Adrenal gland (tissue), 12 donors: Measurements from ENCODE around the gene PTPRQ. TPM values are rescaled to one million over a fixed set of nuclear protein-coding genes. Genes with fewer than 3 reads are reported as not detected.

Experiments used
- DNase-seq, 7 donors: peaks; one replicate each; pipeline ENCODE4 v3.0.0-alpha.2; 2019 to 2020
- H3K27ac ChIP-seq, 5 donors: fragments of 200-600 bp; sonication (generic) in 4 of 5; 1 replicate in 3 of 5; 2 replicates in 2 of 5; pipeline versions ENCODE4 v1.5.1 to v1.8.0; 2016 to 2020; ENCODE audit warnings: mild to moderate bottlenecking in 1 of 5
- H3K27me3 ChIP-seq: fragments of 200-600 bp; 2 replicates; pipeline ENCODE4 v1.8.0; 2021
- H3K36me3 ChIP-seq, 2 donors: fragments of 200-600 bp; replicated peaks in 1 of 2; 1 replicate in 1 of 2; 2 replicates in 1 of 2; pipeline versions ENCODE4 v1.5.1 to v1.8.0; 2018 to 2022
- H3K4me1 ChIP-seq, 2 donors: fragments of 200-600 bp; replicated peaks in 1 of 2; 1 replicate in 1 of 2; 2 replicates in 1 of 2; pipeline versions ENCODE4 v1.5.1 to v1.8.0; 2018 to 2021
- H3K4me3 ChIP-seq, 4 donors: fragments of 200-600 bp; sonication (generic) in 3 of 4; one replicate each; pipeline ENCODE4 v1.5.1; 2016 to 2018
- H3K9me3 ChIP-seq, 3 donors: fragments of 200-600 bp; sonication (generic) in 1 of 3; replicated peaks in 1 of 3; 1 replicate in 2 of 3; 2 replicates in 1 of 3; pipeline versions ENCODE4 v1.5.1 to v1.8.0; 2016 to 2021
- POLR2A ChIP-seq, 2 donors: fragments of 450-650 bp; IDR thresholded peaks; one replicate each; pipeline ENCODE4 v1.6.1; 2017; ENCODE audit warnings: antibody characterized with exemption in 2 of 2, mild to moderate bottlenecking in 2 of 2, moderate library complexity in 1 of 2
- WGBS, 4 donors: extraction: QIAGEN DNeasy Blood & Tissue Kit in 2 of 4; methylation state at CpG; one replicate each; pipeline versions ENCODE4 v1.1.5 to v1.1.7; 2013 to 2017; 5-methylcytosine and 5-hydroxymethylcytosine counted together
- intact Hi-C, 2 donors: fragments of 100-400 bp; cut with DNase I; formaldehyde crosslinking; loops; one replicate each; pipeline versions ENCODE4 v1.14.1 to v1.15.0; 2022 to 2023
- polyA plus RNA-seq, 3 donors: library from polyadenylated mRNA; stranded (reverse); fragments of 200-250 nt in 2 of 3; fragments of 350-450 nt in 1 of 3; fragmentation: Illumina TruSeq in 1 of 3; extraction: RNeasy Lipid Tissue Mini Kit (QIAGEN cat#74804) in 1 of 3; gene quantifications; one replicate each; pipeline ENCODE4 v1.2.3, GENCODE V29; 2013 to 2014
- total RNA-seq, 9 donors: library from RNA; depleted of rRNA in 4 of 9; stranded (reverse); fragments of >200 nt in 4 of 9; fragments of 120-200 nt in 1 of 9; fragmentation: NEBNext Ultra II Directional in 1 of 9; extraction: Animal tissue kit (Norgen Biotek cat#: 25700) in 1 of 9; gene quantifications; one replicate each; pipeline versions ENCODE4 v1.1.0 to v1.2.4, GENCODE V29; 2013 to 2023
- TF ChIP-seq, protein P1 (sequence below), 6 experiments: fragments of 450-650 bp in 4 of 6; fragments of 200-600 bp in 2 of 6; sonication (generic) in 1 of 6; IDR thresholded peaks; 1 replicate in 5 of 6; 2 replicates in 1 of 6; pipeline versions ENCODE4 v1.5.1 to v1.8.0; 2016 to 2021; ENCODE audit warnings: antibody characterized with exemption in 6 of 6, mild to moderate bottlenecking in 2 of 6, moderate library complexity in 1 of 6
- donor health status: healthy with polysubstance abuse.
- donor health status: Bipolar disorder and iron deficiency.
- donor health status: DM: yes; HTN: yes; CAD: no.
- donor health status: DM: no; HTN: no; CAD: no.
- donor health status: DM: no; HTN: no; CAD: no.
- donor health status: DM: yes; HTN: yes; CAD: no.

Gene PTPRQ
- total and polyA plus RNA-seq, 12 donors, result under 0.01 to 0.27 (median 0.13) TPM; not detected in 2

- no peaks in the 10 kb centered on the region for H3K9me3 ChIP-seq
- H3K36me3 ChIP-seq, result no peaks in the 10 kb centered on the region
- no peak overlapping the region for H3K27ac ChIP-seq
- intact Hi-C loops, result no loop called here
- H3K4me1 ChIP-seq, result no peaks in the 10 kb centered on the region
- no peak for DNase-seq
- no peaks in the 10 kb centered on the region for H3K27me3 ChIP-seq
- no peak overlapping the region for H3K4me3 ChIP-seq
- TF ChIP-seq, protein P1, sequence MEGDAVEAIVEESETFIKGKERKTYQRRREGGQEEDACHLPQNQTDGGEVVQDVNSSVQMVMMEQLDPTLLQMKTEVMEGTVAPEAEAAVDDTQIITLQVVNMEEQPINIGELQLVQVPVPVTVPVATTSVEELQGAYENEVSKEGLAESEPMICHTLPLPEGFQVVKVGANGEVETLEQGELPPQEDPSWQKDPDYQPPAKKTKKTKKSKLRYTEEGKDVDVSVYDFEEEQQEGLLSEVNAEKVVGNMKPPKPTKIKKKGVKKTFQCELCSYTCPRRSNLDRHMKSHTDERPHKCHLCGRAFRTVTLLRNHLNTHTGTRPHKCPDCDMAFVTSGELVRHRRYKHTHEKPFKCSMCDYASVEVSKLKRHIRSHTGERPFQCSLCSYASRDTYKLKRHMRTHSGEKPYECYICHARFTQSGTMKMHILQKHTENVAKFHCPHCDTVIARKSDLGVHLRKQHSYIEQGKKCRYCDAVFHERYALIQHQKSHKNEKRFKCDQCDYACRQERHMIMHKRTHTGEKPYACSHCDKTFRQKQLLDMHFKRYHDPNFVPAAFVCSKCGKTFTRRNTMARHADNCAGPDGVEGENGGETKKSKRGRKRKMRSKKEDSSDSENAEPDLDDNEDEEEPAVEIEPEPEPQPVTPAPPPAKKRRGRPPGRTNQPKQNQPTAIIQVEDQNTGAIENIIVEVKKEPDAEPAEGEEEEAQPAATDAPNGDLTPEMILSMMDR (IDR thresholded peaks at IDR 0.05), result no peak
- TF ChIP-seq POLR2A (IDR thresholded peaks at IDR 0.05), result no peak
These were observed 145.0 kb downstream of the PTPRQ start for GRCh38 chr12:80589077-80589476.

DNA sequence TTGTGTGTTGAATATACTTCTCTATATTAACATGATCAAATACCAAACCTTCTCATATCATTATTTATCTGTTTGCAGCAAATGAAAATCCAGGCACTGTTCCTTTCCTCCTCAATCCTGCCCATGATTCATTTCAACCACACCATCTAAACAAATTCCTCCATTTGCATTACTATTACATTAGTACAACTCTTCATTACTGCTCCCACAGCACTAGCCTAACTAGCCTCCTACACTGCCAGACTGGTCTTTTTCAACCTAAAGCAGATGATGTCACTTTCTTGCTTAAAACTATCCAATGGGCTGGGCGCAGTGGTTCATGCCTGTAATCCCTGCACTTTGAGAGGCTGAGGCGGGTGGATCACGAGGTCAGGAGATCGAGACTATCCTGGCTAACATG lies 146.1 kb downstream of the PTPRQ start:
- H3K4me1 ChIP-seq, result no peaks in the 10 kb centered on the region
- no peak for DNase-seq
- no peak for TF ChIP-seq POLR2A (IDR thresholded peaks at IDR 0.05)
- TF ChIP-seq, protein P1 (IDR thresholded peaks at IDR 0.05), result no peak
- WGBS, 4 donors, result 90 to 97% (median 93%) methylated on average over 4 of the region's 4 CpGs
- H3K36me3 ChIP-seq, result no peaks in the 10 kb centered on the region
- H3K27ac ChIP-seq, result no peak overlapping the region
- no peaks in the 10 kb centered on the region for H3K27me3 ChIP-seq
- intact Hi-C loops, result loop anchor here (10.0 kb wide), 1 partner anchor 115 kb away; no protein-coding TSS in a partner anchor
- no peak overlapping the region for H3K4me3 ChIP-seq
- H3K9me3 ChIP-seq, result no peaks in the 10 kb centered on the region

DNA sequence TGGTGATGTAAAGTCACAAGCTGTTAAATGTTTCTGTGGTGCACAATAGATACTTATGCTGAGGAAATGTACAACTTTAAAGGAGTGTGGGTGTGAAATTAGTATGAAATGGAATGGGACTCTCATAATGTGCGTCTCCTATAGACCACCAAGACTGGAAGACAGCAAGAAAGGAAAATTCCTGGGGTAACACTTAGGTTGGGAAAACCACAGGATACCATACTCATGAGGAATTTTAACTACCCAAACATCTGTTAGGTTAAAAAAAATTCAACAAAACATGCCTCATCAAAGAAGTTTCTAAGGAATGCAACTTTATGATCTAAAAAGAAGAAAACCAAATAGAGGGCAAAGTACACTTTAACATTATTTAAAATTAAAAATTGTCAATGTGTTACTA lies 149.7 kb downstream of the PTPRQ start:
- WGBS, 4 donors, result 59 to 85% (median 75%) methylated on average over 1 of the region's 1 CpG
- H3K9me3 ChIP-seq, result no peaks in the 10 kb centered on the region
- intact Hi-C loops, result loop anchor here (10.0 kb wide), 1 partner anchor 119 kb away; no protein-coding TSS in a partner anchor
- H3K4me1 ChIP-seq, result no peaks in the 10 kb centered on the region
- H3K27me3 ChIP-seq, result no peaks in the 10 kb centered on the region
- DNase-seq, result no peak
- no peak overlapping the region for H3K27ac ChIP-seq
- no peaks in the 10 kb centered on the region for H3K36me3 ChIP-seq
- H3K4me3 ChIP-seq, result no peak overlapping the region
- TF ChIP-seq, protein P1 (IDR thresholded peaks at IDR 0.05), result no peak
- TF ChIP-seq POLR2A (IDR thresholded peaks at IDR 0.05), result no peak

GRCh38 chr12:80596509-80596908 lies 152.5 kb downstream of the PTPRQ start:
- intact Hi-C loops, result loop anchor here (10.0 kb wide), 1 partner anchor 122 kb away; no protein-coding TSS in a partner anchor

More at GRCh38 chr12:80596509-80596908, 152.5 kb downstream of the PTPRQ start:
- TF ChIP-seq, protein P1 (IDR thresholded peaks at IDR 0.05), result no peak
- TF ChIP-seq POLR2A (IDR thresholded peaks at IDR 0.05), result no peak
- H3K36me3 ChIP-seq, result no peaks in the 10 kb centered on the region
- no peaks in the 10 kb centered on the region for H3K4me1 ChIP-seq
- no peak for DNase-seq
- H3K27me3 ChIP-seq, result no peaks in the 10 kb centered on the region
- no peaks in the 10 kb centered on the region for H3K9me3 ChIP-seq
- H3K4me3 ChIP-seq, result no peak overlapping the region
- no peak overlapping the region for H3K27ac ChIP-seq
